ENCODE results near the gene AKAP6. TPM values are rescaled to one million over a fixed set of nuclear protein-coding genes. Genes with fewer than 3 reads are reported as not detected.

The AKAP6 gene
- total RNA-seq, 1 donor from 2014 or later, result 3.6 TPM

DNA sequence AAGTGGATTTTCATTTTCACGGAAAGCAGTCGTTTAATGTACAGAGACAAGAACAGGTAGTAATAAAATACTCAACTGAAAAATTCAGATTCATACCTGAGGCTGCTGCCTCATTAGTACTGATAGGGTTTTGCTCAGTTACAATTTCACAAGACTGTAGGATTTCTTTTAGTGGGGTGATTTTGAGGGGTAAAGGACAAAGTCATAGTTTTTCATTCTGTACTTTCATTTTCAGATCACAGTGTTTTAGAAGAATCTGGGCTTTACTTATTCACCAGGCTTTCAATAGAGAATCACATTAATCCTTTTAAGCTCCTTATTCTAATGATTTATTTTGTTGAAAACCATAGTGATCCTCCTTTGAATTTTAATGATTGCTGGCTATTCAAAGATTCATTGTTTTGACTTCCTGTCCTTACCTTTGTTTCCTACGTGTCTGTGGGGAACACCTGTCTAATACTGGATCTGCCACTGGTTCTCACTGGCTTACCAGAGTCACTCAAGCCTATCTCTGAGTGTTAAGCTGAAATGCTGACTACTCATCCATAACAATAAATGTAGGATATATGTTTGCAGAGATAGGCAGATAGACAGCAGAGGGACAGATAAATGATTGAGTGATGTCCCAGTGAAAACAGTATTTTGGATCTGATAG, 365.8 kb downstream of the AKAP6 start:
- TF ChIP-seq, protein P1, sequence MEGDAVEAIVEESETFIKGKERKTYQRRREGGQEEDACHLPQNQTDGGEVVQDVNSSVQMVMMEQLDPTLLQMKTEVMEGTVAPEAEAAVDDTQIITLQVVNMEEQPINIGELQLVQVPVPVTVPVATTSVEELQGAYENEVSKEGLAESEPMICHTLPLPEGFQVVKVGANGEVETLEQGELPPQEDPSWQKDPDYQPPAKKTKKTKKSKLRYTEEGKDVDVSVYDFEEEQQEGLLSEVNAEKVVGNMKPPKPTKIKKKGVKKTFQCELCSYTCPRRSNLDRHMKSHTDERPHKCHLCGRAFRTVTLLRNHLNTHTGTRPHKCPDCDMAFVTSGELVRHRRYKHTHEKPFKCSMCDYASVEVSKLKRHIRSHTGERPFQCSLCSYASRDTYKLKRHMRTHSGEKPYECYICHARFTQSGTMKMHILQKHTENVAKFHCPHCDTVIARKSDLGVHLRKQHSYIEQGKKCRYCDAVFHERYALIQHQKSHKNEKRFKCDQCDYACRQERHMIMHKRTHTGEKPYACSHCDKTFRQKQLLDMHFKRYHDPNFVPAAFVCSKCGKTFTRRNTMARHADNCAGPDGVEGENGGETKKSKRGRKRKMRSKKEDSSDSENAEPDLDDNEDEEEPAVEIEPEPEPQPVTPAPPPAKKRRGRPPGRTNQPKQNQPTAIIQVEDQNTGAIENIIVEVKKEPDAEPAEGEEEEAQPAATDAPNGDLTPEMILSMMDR (IDR thresholded peaks at IDR 0.05), result no peak
- Mint-ChIP-seq H3K4me1 (ENCODE audit: low read depth) (peaks cover 30% of the 10 kb centered on the region), H3K27me3 (ENCODE audit: low read depth) (no peaks in the 10 kb centered on the region), H3K36me3 (ENCODE audit: low read depth) (no peaks in the 10 kb centered on the region), H3K9me3 (ENCODE audit: low read depth) (no peaks in the 10 kb centered on the region), H3K27ac (ENCODE audit: unreplicated experiment) (no peak overlapping the region), H3K4me3 (ENCODE audit: unreplicated experiment) (no peak overlapping the region)
- DNase-seq (ENCODE audit: low spot score), result no peak

DNA sequence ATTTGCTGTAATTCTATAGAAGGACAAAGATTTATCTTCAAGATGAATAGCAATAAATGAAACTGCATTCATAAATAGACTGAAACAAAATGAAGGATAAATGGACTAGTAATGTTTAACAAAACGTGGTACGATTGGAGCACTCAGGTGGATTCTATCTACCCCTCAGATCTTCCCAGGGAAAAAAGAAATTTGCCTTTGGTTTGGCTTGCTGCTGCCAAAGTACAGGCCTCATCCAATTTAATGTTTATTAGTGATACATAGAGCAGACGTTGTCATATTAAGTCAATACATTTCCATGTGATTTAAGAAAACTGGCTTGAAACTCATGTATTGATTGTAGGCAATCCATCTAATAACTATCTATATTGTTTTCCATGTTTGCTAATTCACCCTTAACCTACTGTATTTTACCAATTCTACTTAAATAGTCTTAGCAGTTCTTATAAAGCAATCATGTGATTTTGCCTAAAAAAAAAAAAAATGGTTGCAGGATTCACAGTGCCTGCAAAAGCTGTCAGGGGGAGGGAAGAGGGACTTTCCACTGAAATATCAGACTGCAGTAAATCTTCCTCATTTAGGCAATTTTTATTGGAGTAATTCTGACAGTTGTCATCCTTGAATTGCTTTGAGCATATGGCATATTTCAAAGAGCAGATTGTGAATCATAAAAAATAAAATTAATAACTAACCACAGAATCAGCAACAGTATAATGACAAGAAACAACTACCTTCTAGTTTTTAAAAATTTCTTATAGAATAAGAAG, 367.4 kb downstream of the AKAP6 start:
- Mint-ChIP-seq H3K9me3 (ENCODE audit: low read depth) (no peaks in the 10 kb centered on the region), H3K4me1 (ENCODE audit: low read depth) (peaks cover 31% of the 10 kb centered on the region), H3K27ac (ENCODE audit: unreplicated experiment) (no peak overlapping the region), H3K4me3 (ENCODE audit: unreplicated experiment) (no peak overlapping the region), H3K27me3 (ENCODE audit: low read depth) (no peaks in the 10 kb centered on the region), H3K36me3 (ENCODE audit: low read depth) (no peaks in the 10 kb centered on the region)
- TF ChIP-seq, protein P1 (IDR thresholded peaks at IDR 0.05), result no peak
- DNase-seq (ENCODE audit: low spot score), result no peak

DNA sequence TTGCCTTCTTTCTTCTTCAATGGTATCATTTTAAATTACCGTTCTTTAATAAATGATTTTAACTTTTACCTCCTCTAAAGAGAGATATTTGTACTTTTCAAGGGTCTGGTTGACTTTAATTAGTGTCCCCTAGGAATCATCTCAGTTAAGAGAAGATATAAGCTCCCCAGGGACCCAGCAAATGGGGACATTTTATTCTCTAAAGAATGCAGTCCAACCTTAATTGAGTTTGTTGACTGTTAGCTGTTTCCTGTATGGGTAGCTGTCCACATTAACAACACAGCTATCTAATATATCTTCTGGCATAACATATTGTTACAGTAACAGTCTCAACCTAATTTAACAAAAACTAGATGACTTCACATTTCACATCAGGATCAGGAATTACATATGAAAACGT, 368.0 kb downstream of the AKAP6 start:
- no peak for DNase-seq (ENCODE audit: low spot score)
- H3K9me3 Mint-ChIP-seq (ENCODE audit: low read depth), result no peaks in the 10 kb centered on the region
- H3K4me3 Mint-ChIP-seq (ENCODE audit: unreplicated experiment), result no peak overlapping the region
- no peaks in the 10 kb centered on the region for H3K36me3 Mint-ChIP-seq (ENCODE audit: low read depth)
- peaks cover 37% of the 10 kb centered on the region for H3K4me1 Mint-ChIP-seq (ENCODE audit: low read depth)
- H3K27me3 Mint-ChIP-seq (ENCODE audit: low read depth), result no peaks in the 10 kb centered on the region
- TF ChIP-seq, protein P1 (IDR thresholded peaks at IDR 0.05), result no peak
- no peak overlapping the region for H3K27ac Mint-ChIP-seq (ENCODE audit: unreplicated experiment)

DNA sequence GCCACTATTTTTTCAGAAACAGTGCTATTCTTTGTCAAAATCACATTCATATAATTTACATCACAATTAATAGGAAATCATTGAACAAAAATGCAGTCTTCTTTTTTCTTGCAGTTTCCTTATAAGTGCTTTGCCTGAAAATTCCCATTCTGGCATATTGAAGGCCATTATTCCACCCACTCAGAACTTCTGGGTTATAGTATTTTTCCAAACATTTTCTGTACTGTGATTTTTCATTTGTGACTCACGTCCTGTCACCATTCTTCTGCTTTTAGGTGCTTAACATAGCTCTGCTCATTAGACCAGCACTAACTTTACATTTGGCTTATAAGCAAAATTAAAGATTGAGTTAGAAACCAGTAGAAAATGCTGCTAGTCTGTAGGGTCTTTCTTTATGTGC, 368.6 kb downstream of the AKAP6 start:
- no peaks in the 10 kb centered on the region for H3K27me3 Mint-ChIP-seq (ENCODE audit: low read depth)
- no peak overlapping the region for H3K4me3 Mint-ChIP-seq (ENCODE audit: unreplicated experiment)
- TF ChIP-seq, protein P1 (IDR thresholded peaks at IDR 0.05), result no peak
- no peaks in the 10 kb centered on the region for H3K36me3 Mint-ChIP-seq (ENCODE audit: low read depth)
- H3K27ac Mint-ChIP-seq (ENCODE audit: unreplicated experiment), result peak overlapping the region; percentile 41
- H3K9me3 Mint-ChIP-seq (ENCODE audit: low read depth), result no peaks in the 10 kb centered on the region
- H3K4me1 Mint-ChIP-seq (ENCODE audit: low read depth), result peaks cover 42% of the 10 kb centered on the region
- DNase-seq (ENCODE audit: low spot score), result no peak

DNA sequence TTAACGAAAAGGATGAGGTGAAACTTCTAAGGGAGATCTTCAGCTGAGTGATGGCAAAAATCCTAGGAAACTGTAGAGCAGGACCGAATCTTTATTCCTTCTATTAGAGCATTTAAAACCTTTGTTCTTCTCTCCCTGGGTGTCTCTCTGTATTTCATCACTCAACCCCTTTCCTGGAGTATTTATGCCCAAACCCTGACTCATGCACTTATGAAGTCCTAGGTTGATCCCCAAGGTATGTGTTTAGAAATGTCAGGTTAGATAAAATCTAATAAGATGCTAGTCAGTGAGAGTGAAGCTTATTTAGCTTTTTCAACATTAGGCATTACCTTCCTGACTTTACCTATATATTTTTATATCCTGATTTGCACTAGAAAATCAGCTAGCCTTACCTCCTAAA, 369.7 kb downstream of the AKAP6 start:
- DNase-seq (ENCODE audit: low spot score), result no peak
- TF ChIP-seq, protein P1 (IDR thresholded peaks at IDR 0.05), result no peak
- H3K4me3 Mint-ChIP-seq (ENCODE audit: unreplicated experiment), result no peak overlapping the region
- peaks cover 54% of the 10 kb centered on the region for H3K4me1 Mint-ChIP-seq (ENCODE audit: low read depth)
- no peaks in the 10 kb centered on the region for H3K9me3 Mint-ChIP-seq (ENCODE audit: low read depth)
- no peak overlapping the region for H3K27ac Mint-ChIP-seq (ENCODE audit: unreplicated experiment)
- H3K36me3 Mint-ChIP-seq (ENCODE audit: low read depth), result no peaks in the 10 kb centered on the region
- H3K27me3 Mint-ChIP-seq (ENCODE audit: low read depth), result no peaks in the 10 kb centered on the region

Measured in chondrocyte (in vitro differentiated cells).